Right lobe of liver (tissue), 4 donors: ENCODE measurements around the gene AKT1S1.

Source experiments
- CTCF ChIP-seq, 4 donors: fragments of 200-600 bp in 3 of 4; fragments of 450-650 bp in 1 of 4; IDR thresholded peaks; one replicate each; pipeline versions ENCODE4 v1.5.1 to v1.8.0; 2016 to 2022; ENCODE audit warnings: antibody characterized with exemption in 4 of 4, mild to moderate bottlenecking in 2 of 4
- POLR2A ChIP-seq: fragments of 450-650 bp; IDR thresholded peaks from one replicate; pipeline ENCODE4 v1.6.1; 2017; ENCODE audit warnings: antibody characterized with exemption, mild to moderate bottlenecking
- donor health status: DM: no; HTN: no; CAD: no.
- donor health status: DM: no; HTN: no; CAD: no.
- donor health status: DM: no; HTN: yes; CAD: no.

- TF ChIP-seq CTCF (IDR thresholded peaks at IDR 0.05) (no peak), POLR2A (no peak)
Measured at GRCh38 chr19:49824662-49825061, 52.5 kb downstream of the AKT1S1 start.
